HepG2 (cell line): ENCODE data around the gene RAB6A. TPM values are rescaled to one million over a fixed set of nuclear protein-coding genes. Genes with fewer than 3 reads are reported as not detected.

Experiments used
- ESRRA ChIP-seq: sonication (generic); formaldehyde crosslinking; IDR thresholded peaks from 2 replicates; pipeline ENCODE4 v1.5.1; 2020; ENCODE audit warnings: mild to moderate bottlenecking, low read depth, missing genetic modification reagents
- HNF1A ChIP-seq, 2 experiments: sonication (generic) in 1 of 2; formaldehyde crosslinking in 1 of 2; IDR thresholded peaks; 2 replicates each; pipeline versions ENCODE4 v1.4.0 to v1.6.1; 2016 to 2020; ENCODE audit warnings: borderline replicate concordance in 1 of 2, low read depth in 1 of 2, mild to moderate bottlenecking in 1 of 2, missing genetic modification reagents in 1 of 2
- MAF1 ChIP-seq: sonication (generic); formaldehyde crosslinking; IDR thresholded peaks from 2 replicates; pipeline ENCODE4 v1.5.0; 2020; ENCODE audit warnings: missing genetic modification reagents, borderline replicate concordance
- SAP130 ChIP-seq: IDR thresholded peaks from 2 replicates; pipeline ENCODE4 v1.6.1; 2016; ENCODE audit warnings: low read depth
- WIZ ChIP-seq: sonication (generic); formaldehyde crosslinking; IDR thresholded peaks from 2 replicates; pipeline ENCODE4 v1.5.1; 2020; ENCODE audit warnings: mild to moderate bottlenecking, missing genetic modification reagents
- ZBTB39 ChIP-seq: sonication (generic); formaldehyde crosslinking; IDR thresholded peaks from 2 replicates; pipeline ENCODE4 v1.5.0; 2020; ENCODE audit warnings: missing genetic modification reagents
- ZFX ChIP-seq: sonication (generic); formaldehyde crosslinking; IDR thresholded peaks from 2 replicates; pipeline ENCODE4 v1.4.0; 2020; ENCODE audit warnings: mild to moderate bottlenecking, low read depth, missing genetic modification reagents, moderate library complexity
- ZNF407 ChIP-seq: sonication (generic); formaldehyde crosslinking; IDR thresholded peaks from one replicate; pipeline ENCODE4 v1.5.1; 2020; ENCODE audit warnings: mild to moderate bottlenecking, missing genetic modification reagents; ENCODE audit errors: not compliant biosample characterization
- ZNF512B ChIP-seq: sonication (generic); formaldehyde crosslinking; IDR thresholded peaks from 2 replicates; pipeline ENCODE4 v1.5.1; 2020; ENCODE audit warnings: missing genetic modification reagents, mild to moderate bottlenecking, borderline replicate concordance
- polyA plus RNA-seq, 8 experiments: library from polyadenylated mRNA; depleted of rRNA in 3 of 8; stranded (reverse) in 7 of 8; unstranded in 1 of 8; fragments of >200 nt; fragmentation: Illumina TruSeq in 4 of 8; extraction: Trizol in 4 of 8; gene quantifications; 2 replicates each; pipeline versions ENCODE4 v1.2.1 to v1.2.3, GENCODE V29; 2011 to 2016; ENCODE audit warnings: low read depth in 4 of 8, missing spikeins in 1 of 8, mixed read lengths in 1 of 8; ENCODE audit not compliant: insufficient read depth in 1 of 8
- total RNA-seq, 5 experiments: library from RNA; depleted of rRNA; stranded (reverse); fragments of >200 nt; fragmentation: Illumina TruSeq; extraction: Trizol; gene quantifications; 2 replicates each; pipeline ENCODE4 v1.2.3, GENCODE V29; 2016; ENCODE audit warnings: low read depth in 1 of 5

RAB6A gene
- total and polyA plus RNA-seq, 2 of the 13 experiments (the other 11 are each of a cell fraction or from before 2014, with no cell fraction given), result 74.3 to 121 TPM

- peak; percentile 76 for TF ChIP-seq ZFX (CRISPR knock-in tag)
- no peak for TF ChIP-seq ESRRA (CRISPR knock-in tag)
- no peak for TF ChIP-seq MAF1
- TF ChIP-seq ZNF407 (CRISPR knock-in tag), result no peak
- TF ChIP-seq ZNF512B (CRISPR knock-in tag), result no peak
- no peak for TF ChIP-seq ZBTB39 (CRISPR knock-in tag)
- 0 out of 2 replicates have a peak, but pooled peaks have one; percentile 62 for TF ChIP-seq WIZ (CRISPR knock-in tag)
- peak; percentile 88 for TF ChIP-seq SAP130
- TF ChIP-seq HNF1A (IDR thresholded peaks at IDR 0.05; ENCODE audit: low read depth), result peak; percentile 43; the same call in 1 of the 2 replicates
- TF ChIP-seq HNF1A (CRISPR knock-in tag; IDR thresholded peaks at IDR 0.05; ENCODE audit: borderline replicate concordance), result peak; percentile 54; the same call in 1 of the 2 replicates
Observed at GRCh38 chr11:73779084-73779902, 18.4 kb upstream of the RAB6A start (continued).
